Smooth muscle cell of the brain vasculature (primary cell): ENCODE results near the gene PRKAG2.
A peak's percentile ranks its signal among the peaks of the same experiment; 100 is the strongest.

ENCODE experiments used
- DNase-seq: peaks from one replicate; pipeline ENCODE4 v3.0.0-alpha.2; 2012; ENCODE audit warnings: low read depth, low spot score

PRKAG2 gene

GRCh38 chr7:151679071-151679708 is 197.7 kb downstream of the PRKAG2 start:
- DNase-seq, result no peak

- DNase-seq, result no peak
Observed at GRCh38 chr7:151678227-151678604, 198.7 kb downstream of the PRKAG2 start.

GRCh38 chr7:151677581-151678226 is 199.2 kb downstream of the PRKAG2 start:
- DNase-seq, result no peak

- no peak for DNase-seq
Observed at GRCh38 chr7:151676759-151677158, 200.2 kb downstream of the PRKAG2 start.

GRCh38 chr7:151675196-151675920 is 201.6 kb downstream of the PRKAG2 start:
- DNase-seq, result no peak

- no peak for DNase-seq
Observed at GRCh38 chr7:151674161-151674920, 202.6 kb downstream of the PRKAG2 start.

- DNase-seq, result no peak
Observed at GRCh38 chr7:151673216-151673615, 203.7 kb downstream of the PRKAG2 start.

- DNase-seq, result no peak
Observed at GRCh38 chr7:151672716-151673115, 204.2 kb downstream of the PRKAG2 start.

GRCh38 chr7:151671514-151671913 is 205.4 kb downstream of the PRKAG2 start:
- DNase-seq, result no peak

GRCh38 chr7:151669762-151670161 is 207.2 kb downstream of the PRKAG2 start:
- no peak for DNase-seq

GRCh38 chr7:151666886-151667285 is 210.0 kb downstream of the PRKAG2 start:
- DNase-seq, result no peak

GRCh38 chr7:151665368-151665767 is 211.5 kb downstream of the PRKAG2 start:
- DNase-seq, result peak; percentile 83

GRCh38 chr7:151664268-151664667 is 212.6 kb downstream of the PRKAG2 start:
- no peak for DNase-seq

GRCh38 chr7:151663382-151664100 is 213.4 kb downstream of the PRKAG2 start:
- no peak for DNase-seq

- DNase-seq, result no peak
Observed at GRCh38 chr7:151662251-151662826, 214.6 kb downstream of the PRKAG2 start.

GRCh38 chr7:151661587-151661986 is 215.3 kb downstream of the PRKAG2 start:
- no peak for DNase-seq

GRCh38 chr7:151660141-151660540 is 216.8 kb downstream of the PRKAG2 start:
- DNase-seq, result no peak

GRCh38 chr7:151659219-151659618 is 217.7 kb downstream of the PRKAG2 start:
- no peak for DNase-seq

GRCh38 chr7:151658778-151659177 is 218.1 kb downstream of the PRKAG2 start:
- no peak for DNase-seq

- DNase-seq, result no peak
Observed at GRCh38 chr7:151657173-151657572, 219.7 kb downstream of the PRKAG2 start.

GRCh38 chr7:151655555-151655954 is 221.4 kb downstream of the PRKAG2 start:
- DNase-seq, result no peak
